ENCODE measurements around the gene PPP1R7.

- TF ChIP-seq POLR2A (IDR thresholded peaks at IDR 0.05) (no peak), CTCF (IDR thresholded peaks at IDR 0.05) (no peak), EP300 (IDR thresholded peaks at IDR 0.05) (no peak)
Observed at GRCh38 chr2:241187918-241188234, 37.6 kb downstream of the PPP1R7 start.
